SKM-1 treated with dmso at 0.1 percent for 144 hours (cell line): Measurements from ENCODE around the gene P4HA1.
"Not testable (repeated sequence)": the region's sequence is repeated elsewhere in the genome, so short reads cannot be mapped to it uniquely, and the experiment has no call there.

Experiments
- DNase-seq: peaks from one replicate; lab custom pipeline; 2025; ENCODE audit not compliant: unreplicated experiment; lab: John Stamatoyannopoulos, UW

Gene P4HA1

GRCh38 chr10:73096449-73097304 lies at the start of gene P4HA1:
Gene P4HA1 (minus strand): TSS chr10:73096866. CDS start chr10:73074883, 21,983 bp downstream.
- DNase-seq, result peak; percentile 95

- DNase-seq, result no peak
Observed at GRCh38 chr10:73141603-73142002, 44.9 kb upstream of the P4HA1 start.

- no peak for DNase-seq
Observed at GRCh38 chr10:73139251-73139650, 42.6 kb upstream of the P4HA1 start.

- no peak for DNase-seq
Observed at GRCh38 chr10:73136627-73137026, 40.0 kb upstream of the P4HA1 start.

- DNase-seq, result no peak
Observed at GRCh38 chr10:73134727-73135126, 38.1 kb upstream of the P4HA1 start.

GRCh38 chr10:73131913-73132686 lies 35.4 kb upstream of the P4HA1 start:
- DNase-seq, result no peak

- no peak for DNase-seq
Observed at GRCh38 chr10:73131301-73131700, 34.6 kb upstream of the P4HA1 start.

- no peak for DNase-seq
Observed at GRCh38 chr10:73126343-73126742, 29.7 kb upstream of the P4HA1 start.

- no peak for DNase-seq
Observed at GRCh38 chr10:73119952-73120351, 23.3 kb upstream of the P4HA1 start.

- no peak for DNase-seq
Observed at GRCh38 chr10:73119457-73119856, 22.8 kb upstream of the P4HA1 start.

- no peak for DNase-seq
Observed at GRCh38 chr10:73117976-73118743, 21.5 kb upstream of the P4HA1 start.

GRCh38 chr10:73116017-73116416 lies 19.4 kb upstream of the P4HA1 start:
- DNase-seq, result no peak

- no peak for DNase-seq
Observed at GRCh38 chr10:73113551-73113950, 16.9 kb upstream of the P4HA1 start.

GRCh38 chr10:73112032-73112431 lies 15.4 kb upstream of the P4HA1 start:
- DNase-seq, result not testable (repeated sequence)

GRCh38 chr10:73110345-73110849 lies 13.7 kb upstream of the P4HA1 start, which contains the start of gene NUDT13:
Gene NUDT13 (plus strand): TSS chr10:73110455. CDS start chr10:73114366, 3,911 bp downstream.
- peak; percentile 84 for DNase-seq

- not testable (repeated sequence) for DNase-seq
Observed at GRCh38 chr10:73109248-73109652, 12.6 kb upstream of the P4HA1 start.

GRCh38 chr10:73106301-73106700 lies 9.6 kb upstream of the P4HA1 start:
- no peak for DNase-seq

- DNase-seq, result no peak
Observed at GRCh38 chr10:73099141-73099540, 2.5 kb upstream of the P4HA1 start.

GRCh38 chr10:73097305-73097670 lies 622 bp upstream of the P4HA1 start:
- no peak for DNase-seq

- peak; percentile 49 for DNase-seq
Observed at GRCh38 chr10:73096041-73096448, 621 bp downstream of the P4HA1 start.

- DNase-seq, result peak; percentile 29
Observed at GRCh38 chr10:73095481-73096021, 1.1 kb downstream of the P4HA1 start.
